Measurements from ENCODE around the gene MICAL1. TPM values are rescaled to one million over a fixed set of nuclear protein-coding genes. Genes with fewer than 3 reads are reported as not detected.
A peak's percentile ranks its signal among the peaks of the same experiment; 100 is the strongest.

Gene MICAL1
- total RNA-seq, 1 experiment from 2014 or later: 9.1 TPM

DNA sequence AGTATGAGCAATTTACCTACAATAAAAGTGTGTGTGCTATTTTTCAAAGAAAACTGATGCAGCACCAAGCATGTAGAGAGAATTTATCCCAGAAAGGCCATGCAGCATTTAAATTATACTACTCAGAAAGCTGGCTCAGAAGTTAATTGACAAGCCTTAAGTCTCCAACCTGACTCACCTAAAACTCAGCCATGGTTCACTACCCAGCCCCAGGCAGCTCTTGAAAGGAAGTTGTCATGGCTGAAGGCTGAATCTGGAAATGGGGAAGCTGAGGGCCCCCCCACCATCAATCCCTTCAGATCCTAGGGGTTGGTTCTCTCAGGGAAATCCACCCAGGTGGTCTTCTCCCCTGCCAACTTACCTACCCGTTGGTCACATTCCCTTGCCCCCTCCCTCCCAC is 34.8 kb downstream of the MICAL1 start:
- H3K27me3 ChIP-seq (ENCODE audit: low read length): no peaks in the 10 kb centered on the region
- no peaks in the 10 kb centered on the region for H3K36me3 ChIP-seq (ENCODE audit: low read depth, low read length)
- TF ChIP-seq EZH2phosphoT487 (IDR thresholded peaks at IDR 0.05; ENCODE audit: borderline replicate concordance, low read length): no peak
- TF ChIP-seq, protein P1, sequence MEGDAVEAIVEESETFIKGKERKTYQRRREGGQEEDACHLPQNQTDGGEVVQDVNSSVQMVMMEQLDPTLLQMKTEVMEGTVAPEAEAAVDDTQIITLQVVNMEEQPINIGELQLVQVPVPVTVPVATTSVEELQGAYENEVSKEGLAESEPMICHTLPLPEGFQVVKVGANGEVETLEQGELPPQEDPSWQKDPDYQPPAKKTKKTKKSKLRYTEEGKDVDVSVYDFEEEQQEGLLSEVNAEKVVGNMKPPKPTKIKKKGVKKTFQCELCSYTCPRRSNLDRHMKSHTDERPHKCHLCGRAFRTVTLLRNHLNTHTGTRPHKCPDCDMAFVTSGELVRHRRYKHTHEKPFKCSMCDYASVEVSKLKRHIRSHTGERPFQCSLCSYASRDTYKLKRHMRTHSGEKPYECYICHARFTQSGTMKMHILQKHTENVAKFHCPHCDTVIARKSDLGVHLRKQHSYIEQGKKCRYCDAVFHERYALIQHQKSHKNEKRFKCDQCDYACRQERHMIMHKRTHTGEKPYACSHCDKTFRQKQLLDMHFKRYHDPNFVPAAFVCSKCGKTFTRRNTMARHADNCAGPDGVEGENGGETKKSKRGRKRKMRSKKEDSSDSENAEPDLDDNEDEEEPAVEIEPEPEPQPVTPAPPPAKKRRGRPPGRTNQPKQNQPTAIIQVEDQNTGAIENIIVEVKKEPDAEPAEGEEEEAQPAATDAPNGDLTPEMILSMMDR (conservative IDR thresholded peaks at IDR 0.05; ENCODE audit: low read depth, low read length): no peak
- no peak for TF ChIP-seq EZH2 (IDR thresholded peaks at IDR 0.05; ENCODE audit: low read length, unreplicated experiment)
- no peak overlapping the region for H3K9ac ChIP-seq (ENCODE audit: low read length)
- intact Hi-C loops (cut with micrococcal nuclease): no loop called here
- ChIA-PET POLR2A (ENCODE audit: unreplicated experiment) (no interaction called here), CTCF (interaction anchor here (1.0 kb wide), 1 partner anchor 37 kb away, joined by 4 read pairs; no protein-coding TSS in a partner anchor)
- no peak overlapping the region for H3K27ac ChIP-seq (ENCODE audit: low read length)
- H3K4me1 ChIP-seq (ENCODE audit: insufficient read depth, low read length): peaks cover 28% of the 10 kb centered on the region
- no TSS peak for BruUV-seq (replicated peaks)
- no peaks in the 10 kb centered on the region for H3K9me3 ChIP-seq (ENCODE audit: low read length)
- H3K4me3 ChIP-seq (ENCODE audit: low read length): no peak overlapping the region
- H3K4me2 ChIP-seq (ENCODE audit: low read length): no peak overlapping the region
- DNase-seq (peak; percentile 66), ATAC-seq (peak; percentile 72)
- no peaks in the 10 kb centered on the region for H3F3A ChIP-seq (ENCODE audit: low read length, unreplicated experiment)
- no peaks in the 10 kb centered on the region for H4K20me1 ChIP-seq (ENCODE audit: low read length)
- peak overlapping the region; percentile 50; the same call in 1 of the 2 replicates for H2AFZ ChIP-seq (ENCODE audit: low read length)
- no peaks in the 10 kb centered on the region for H3K79me2 ChIP-seq (ENCODE audit: low read length)
- H3K9me2 ChIP-seq (replicated peaks; ENCODE audit: low read length): no peaks in the 10 kb centered on the region

DNA sequence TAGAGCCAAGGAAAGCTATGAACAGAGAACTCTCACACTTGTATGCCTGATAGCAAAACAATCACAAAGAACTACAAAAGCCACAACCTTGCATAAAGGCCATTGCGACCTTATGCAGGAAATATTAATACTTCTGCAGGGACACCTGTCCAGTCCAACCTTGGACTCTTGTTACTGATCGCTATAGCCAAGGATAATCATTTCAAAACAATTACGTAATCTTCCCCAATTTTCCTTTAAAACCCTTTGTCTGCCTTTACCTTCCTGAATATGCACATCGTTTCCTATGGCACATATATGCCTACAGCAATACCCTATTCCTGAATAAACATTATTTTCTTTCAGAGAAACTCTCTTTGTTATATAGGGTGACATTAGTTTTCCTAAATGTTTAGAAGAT is 37.9 kb downstream of the MICAL1 start:
- Histone ChIP-seq H3K9ac (ENCODE audit: low read length) (no peak overlapping the region), H4K20me1 (ENCODE audit: low read length) (no peaks in the 10 kb centered on the region), H3F3A (ENCODE audit: low read length, unreplicated experiment) (no peaks in the 10 kb centered on the region), H3K4me2 (ENCODE audit: low read length) (no peak overlapping the region), H3K27me3 (ENCODE audit: low read length) (no peaks in the 10 kb centered on the region), H3K9me2 (replicated peaks; ENCODE audit: low read length) (no peaks in the 10 kb centered on the region), H3K4me3 (ENCODE audit: low read length) (no peak overlapping the region), H3K4me1 (ENCODE audit: insufficient read depth, low read length) (peaks cover 9% of the 10 kb centered on the region; the same call in 1 of the 2 replicates), H3K36me3 (ENCODE audit: low read depth, low read length) (no peaks in the 10 kb centered on the region), H2AFZ (ENCODE audit: low read length) (no peak overlapping the region), H3K79me2 (ENCODE audit: low read length) (no peaks in the 10 kb centered on the region), H3K27ac (ENCODE audit: low read length) (no peak overlapping the region), H3K9me3 (ENCODE audit: low read length) (no peaks in the 10 kb centered on the region)
- DNase-seq (no peak), ATAC-seq (no peak)
- intact Hi-C loops (cut with micrococcal nuclease): no loop called here
- no TSS peak for BruUV-seq (replicated peaks)
- ChIA-PET CTCF (no interaction called here), POLR2A (ENCODE audit: unreplicated experiment) (no interaction called here)
- TF ChIP-seq EZH2 (IDR thresholded peaks at IDR 0.05; ENCODE audit: low read length, unreplicated experiment) (no peak), EZH2phosphoT487 (IDR thresholded peaks at IDR 0.05; ENCODE audit: borderline replicate concordance, low read length) (no peak)
- TF ChIP-seq, protein P1 (conservative IDR thresholded peaks at IDR 0.05; ENCODE audit: low read depth, low read length): no peak

DNA sequence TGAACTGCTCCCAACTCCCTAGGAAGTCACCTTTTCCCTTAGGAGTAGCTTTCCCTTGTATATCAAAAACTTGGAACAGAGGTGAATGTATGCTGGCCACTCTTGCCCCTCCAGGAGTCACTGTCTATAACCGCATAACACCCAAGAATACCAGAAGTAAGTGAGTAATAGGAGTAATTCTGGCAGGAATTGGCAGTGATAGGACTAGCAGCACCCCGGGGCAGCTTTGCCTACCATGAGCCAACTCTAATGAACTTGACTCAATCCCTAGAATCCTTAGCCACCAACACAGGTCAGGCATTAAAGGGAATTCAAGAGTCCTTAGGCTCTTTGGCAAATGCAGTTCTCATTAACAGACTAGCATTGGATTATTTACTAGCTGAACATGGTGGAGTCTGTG is 44.5 kb downstream of the MICAL1 start:
- Histone ChIP-seq H3K79me2 (ENCODE audit: low read length) (no peaks in the 10 kb centered on the region), H3K4me3 (ENCODE audit: low read length) (no peak overlapping the region), H3K9me2 (replicated peaks; ENCODE audit: low read length) (no peaks in the 10 kb centered on the region), H3K27ac (ENCODE audit: low read length) (no peak overlapping the region), H3K4me1 (ENCODE audit: insufficient read depth, low read length) (no peaks in the 10 kb centered on the region), H3F3A (ENCODE audit: low read length, unreplicated experiment) (no peaks in the 10 kb centered on the region), H4K20me1 (ENCODE audit: low read length) (no peaks in the 10 kb centered on the region), H3K9me3 (ENCODE audit: low read length) (no peaks in the 10 kb centered on the region), H2AFZ (ENCODE audit: low read length) (no peak overlapping the region), H3K9ac (ENCODE audit: low read length) (no peak overlapping the region), H3K4me2 (ENCODE audit: low read length) (no peak overlapping the region), H3K36me3 (ENCODE audit: low read depth, low read length) (no peaks in the 10 kb centered on the region), H3K27me3 (ENCODE audit: low read length) (no peaks in the 10 kb centered on the region)
- ChIA-PET POLR2A (ENCODE audit: unreplicated experiment) (no interaction called here), CTCF (no interaction called here)
- intact Hi-C loops (cut with micrococcal nuclease): no loop called here
- ATAC-seq (no peak), DNase-seq (peak; percentile 22)
- no TSS peak for BruUV-seq (replicated peaks)
- TF ChIP-seq EZH2phosphoT487 (IDR thresholded peaks at IDR 0.05; ENCODE audit: borderline replicate concordance, low read length): no peak
- TF ChIP-seq EZH2 (IDR thresholded peaks at IDR 0.05; ENCODE audit: low read length, unreplicated experiment): no peak
- TF ChIP-seq, protein P1 (conservative IDR thresholded peaks at IDR 0.05; ENCODE audit: low read depth, low read length): no peak

Data from PC-3 (cell line).